HepG2 (cell line): ENCODE results near the gene HSD11B1. TPM values are rescaled to one million over a fixed set of nuclear protein-coding genes. Genes with fewer than 3 reads are reported as not detected.

Experiments used
- BATF2 ChIP-seq: sonication (generic); formaldehyde crosslinking; IDR thresholded peaks from 2 replicates; pipeline ENCODE4 v1.8.0; 2022; ENCODE audit warnings: mild to moderate bottlenecking, missing genetic modification reagents, moderate library complexity
- EP300 ChIP-seq, 3 experiments: sonication (generic) in 1 of 3; formaldehyde crosslinking in 1 of 3; IDR thresholded peaks; 2 replicates each; pipeline versions ENCODE4 v1.5.1 to v1.6.1; 2011 to 2020; ENCODE audit warnings: low read depth in 2 of 3, low read length in 2 of 3, borderline replicate concordance in 1 of 3, improper control_type of control experiment in 1 of 3, mild to moderate bottlenecking in 1 of 3, missing genetic modification reagents in 1 of 3, moderate library complexity in 1 of 3
- FOXK1 ChIP-seq: sonication (generic); formaldehyde crosslinking; IDR thresholded peaks from 2 replicates; pipeline ENCODE4 v1.4.0; 2020; ENCODE audit warnings: low read depth, missing genetic modification reagents, borderline replicate concordance
- HMGXB4 ChIP-seq, 2 experiments: sonication (generic) in 1 of 2; formaldehyde crosslinking in 1 of 2; IDR thresholded peaks; 2 replicates each; pipeline versions ENCODE4 v1.4.0 to v1.6.1; 2018 to 2020; ENCODE audit warnings: missing genetic modification reagents in 2 of 2, borderline replicate concordance in 1 of 2, low read depth in 1 of 2, mild to moderate bottlenecking in 1 of 2, missing biosample characterization in 1 of 2
- MXI1 ChIP-seq: IDR thresholded peaks from 3 replicates; pipeline ENCODE4 v1.6.1; 2012; ENCODE audit warnings: low read depth, low read length, inconsistent platforms, borderline replicate concordance
- PHB2 ChIP-seq: fragments of 450-650 bp; IDR thresholded peaks from 2 replicates; pipeline ENCODE4 v1.6.1; 2018; ENCODE audit not compliant: partially characterized antibody
- PLRG1 ChIP-seq: fragments of 450-650 bp; conservative IDR thresholded peaks from 2 replicates; pipeline ENCODE4 v1.6.1; 2016
- SIX1 ChIP-seq: sonication (generic); formaldehyde crosslinking; IDR thresholded peaks from 2 replicates; pipeline ENCODE4 v1.4.0; 2020; ENCODE audit warnings: missing genetic modification reagents, borderline replicate concordance
- SMYD3 ChIP-seq: sonication (generic); formaldehyde crosslinking; IDR thresholded peaks from 2 replicates; pipeline ENCODE4 v1.8.1; 2023; ENCODE audit warnings: mild to moderate bottlenecking, missing genetic modification reagents
- U2AF1 ChIP-seq: fragments of 200-400 bp; formaldehyde crosslinking; optimal IDR thresholded peaks from 2 replicates; pipeline ENCODE3; 2017; ENCODE audit warnings: mild to moderate bottlenecking, low read depth, low read length
- WIZ ChIP-seq: sonication (generic); formaldehyde crosslinking; IDR thresholded peaks from 2 replicates; pipeline ENCODE4 v1.5.1; 2020; ENCODE audit warnings: mild to moderate bottlenecking, missing genetic modification reagents
- ZBTB20 ChIP-seq: sonication (generic); formaldehyde crosslinking; IDR thresholded peaks from 2 replicates; pipeline ENCODE4 v1.8.1; 2023; ENCODE audit warnings: missing genetic modification reagents, low read depth, mild to moderate bottlenecking, borderline replicate concordance
- ZBTB46 ChIP-seq: sonication (generic); formaldehyde crosslinking; IDR thresholded peaks from 2 replicates; pipeline ENCODE4 v1.4.0; 2020; ENCODE audit warnings: mild to moderate bottlenecking, missing genetic modification reagents, borderline replicate concordance
- ZFP36 ChIP-seq: fragments of 150-350 bp; IDR thresholded peaks from 2 replicates; pipeline ENCODE4 v1.6.1; 2018; ENCODE audit warnings: borderline replicate concordance, low read length, low read depth; ENCODE audit not compliant: partially characterized antibody
- ZFP36L2 ChIP-seq: sonication (generic); formaldehyde crosslinking; IDR thresholded peaks from 2 replicates; pipeline ENCODE4 v1.4.0; 2020; ENCODE audit warnings: missing genetic modification reagents
- ZFY ChIP-seq: sonication (generic); formaldehyde crosslinking; IDR thresholded peaks from 2 replicates; pipeline ENCODE4 v1.4.0; 2020; ENCODE audit warnings: missing genetic modification reagents
- ZMYM3 ChIP-seq: sonication (generic); formaldehyde crosslinking; IDR thresholded peaks from 2 replicates; pipeline ENCODE4 v1.5.1; 2020; ENCODE audit warnings: mild to moderate bottlenecking, missing genetic modification reagents
- ZNF276 ChIP-seq: sonication (generic); formaldehyde crosslinking; IDR thresholded peaks from 2 replicates; pipeline ENCODE4 v1.4.0; 2020; ENCODE audit warnings: mild to moderate bottlenecking, low read depth, missing genetic modification reagents
- ZNF292 ChIP-seq: sonication (generic); formaldehyde crosslinking; IDR thresholded peaks from 2 replicates; pipeline ENCODE4 v1.8.1; 2022; ENCODE audit warnings: mild to moderate bottlenecking, low read depth, missing genetic modification reagents, borderline replicate concordance
- ZNF343 ChIP-seq: sonication (generic); formaldehyde crosslinking; IDR thresholded peaks from 2 replicates; pipeline ENCODE4 v1.4.0; 2020; ENCODE audit warnings: mild to moderate bottlenecking, missing genetic modification reagents
- ZNF432 ChIP-seq: sonication (generic); formaldehyde crosslinking; IDR thresholded peaks from 2 replicates; pipeline ENCODE4 v1.5.0; 2020; ENCODE audit warnings: missing genetic modification reagents, mild to moderate bottlenecking, borderline replicate concordance
- ZNF549 ChIP-seq: sonication (generic); formaldehyde crosslinking; IDR thresholded peaks from 2 replicates; pipeline ENCODE4 v1.5.0; 2020; ENCODE audit warnings: missing genetic modification reagents
- ZNF672 ChIP-seq: sonication (generic); formaldehyde crosslinking; IDR thresholded peaks from 2 replicates; pipeline ENCODE4 v1.8.1; 2022; ENCODE audit warnings: missing genetic modification reagents
- ZSCAN25 ChIP-seq: sonication (generic); formaldehyde crosslinking; IDR thresholded peaks from 2 replicates; pipeline ENCODE4 v1.8.0; 2022; ENCODE audit warnings: mild to moderate bottlenecking, missing genetic modification reagents
- polyA plus RNA-seq, 8 experiments: library from polyadenylated mRNA; depleted of rRNA in 3 of 8; stranded (reverse) in 7 of 8; unstranded in 1 of 8; fragments of >200 nt; fragmentation: Illumina TruSeq in 4 of 8; extraction: Trizol in 4 of 8; gene quantifications; 2 replicates each; pipeline versions ENCODE4 v1.2.1 to v1.2.3, GENCODE V29; 2011 to 2016; ENCODE audit warnings: low read depth in 4 of 8, missing spikeins in 1 of 8, mixed read lengths in 1 of 8; ENCODE audit not compliant: insufficient read depth in 1 of 8
- total RNA-seq, 5 experiments: library from RNA; depleted of rRNA; stranded (reverse); fragments of >200 nt; fragmentation: Illumina TruSeq; extraction: Trizol; gene quantifications; 2 replicates each; pipeline ENCODE4 v1.2.3, GENCODE V29; 2016; ENCODE audit warnings: low read depth in 1 of 5

The HSD11B1 gene
- total and polyA plus RNA-seq, 2 of the 13 experiments (the other 11 are each of a cell fraction or from before 2014, with no cell fraction given), result not detected

- no peak; the same call in 2 of the 3 replicates for TF ChIP-seq MXI1
- TF ChIP-seq FOXK1 (CRISPR knock-in tag), result no peak
- no peak for TF ChIP-seq ZBTB46 (CRISPR knock-in tag)
- TF ChIP-seq ZNF276 (CRISPR knock-in tag), result peak; percentile 68; the same call in 1 of the 2 replicates
- TF ChIP-seq WIZ (CRISPR knock-in tag), result no peak
- TF ChIP-seq EP300 (IDR thresholded peaks at IDR 0.05; ENCODE audit: low read depth in 2 of 2, low read length in 2 of 2), result no peak
- TF ChIP-seq EP300 (CRISPR knock-in tag; IDR thresholded peaks at IDR 0.05; ENCODE audit: borderline replicate concordance), result no peak
- peak; percentile 42; the same call in 1 of the 2 replicates for TF ChIP-seq SIX1 (CRISPR knock-in tag)
- TF ChIP-seq ZNF343 (CRISPR knock-in tag), result no peak
- TF ChIP-seq BATF2, result no peak
- no peak; the same call in 1 of the 2 replicates for TF ChIP-seq ZMYM3 (CRISPR knock-in tag)
- TF ChIP-seq ZFP36L2 (CRISPR knock-in tag), result no peak
- TF ChIP-seq PHB2, result no peak
- peak; percentile 79 to 93 for TF ChIP-seq HMGXB4 (CRISPR knock-in tag; IDR thresholded peaks at IDR 0.05; ENCODE audit: borderline replicate concordance in 1 of 2, low read depth in 1 of 2)
- TF ChIP-seq ZNF292, result no peak
- no peak for TF ChIP-seq ZNF672
- peak; percentile 77 for TF ChIP-seq ZFY (CRISPR knock-in tag)
- TF ChIP-seq ZBTB20 (CRISPR knock-in tag), result no peak; the same call in 1 of the 2 replicates
- no peak for TF ChIP-seq ZNF549 (CRISPR knock-in tag)
- no peak for TF ChIP-seq SMYD3 (CRISPR knock-in tag)
- no peak for TF ChIP-seq PLRG1
- no peak for TF ChIP-seq U2AF1
- TF ChIP-seq ZNF432 (CRISPR knock-in tag), result no peak
- no peak for TF ChIP-seq ZFP36
- no peak for TF ChIP-seq ZSCAN25 (CRISPR knock-in tag)
Measured at GRCh38 chr1:209747580-209748262, 43.1 kb downstream of the HSD11B1 start (continued).
